Measurements from ENCODE around the gene GPC5.

DNA sequence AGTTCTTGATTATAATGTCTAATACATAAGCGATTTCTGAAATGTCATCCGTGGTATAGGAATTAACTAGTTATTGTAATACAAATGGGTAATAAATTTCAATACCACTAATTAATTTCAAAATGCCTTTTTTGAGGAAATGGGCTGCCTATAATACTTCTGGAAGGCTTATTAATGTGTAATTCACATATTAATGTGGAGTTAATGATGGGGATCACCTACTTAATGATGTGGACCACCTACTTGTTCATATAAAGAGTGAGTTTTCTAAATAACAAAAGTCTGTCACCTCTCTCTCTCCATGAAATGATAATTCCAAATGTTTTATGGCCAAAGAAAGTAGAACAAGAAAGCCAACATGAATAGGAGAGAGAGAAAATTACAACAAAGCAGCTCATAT lies 914.4 kb downstream of the GPC5 start:
- TF ChIP-seq, protein P1, sequence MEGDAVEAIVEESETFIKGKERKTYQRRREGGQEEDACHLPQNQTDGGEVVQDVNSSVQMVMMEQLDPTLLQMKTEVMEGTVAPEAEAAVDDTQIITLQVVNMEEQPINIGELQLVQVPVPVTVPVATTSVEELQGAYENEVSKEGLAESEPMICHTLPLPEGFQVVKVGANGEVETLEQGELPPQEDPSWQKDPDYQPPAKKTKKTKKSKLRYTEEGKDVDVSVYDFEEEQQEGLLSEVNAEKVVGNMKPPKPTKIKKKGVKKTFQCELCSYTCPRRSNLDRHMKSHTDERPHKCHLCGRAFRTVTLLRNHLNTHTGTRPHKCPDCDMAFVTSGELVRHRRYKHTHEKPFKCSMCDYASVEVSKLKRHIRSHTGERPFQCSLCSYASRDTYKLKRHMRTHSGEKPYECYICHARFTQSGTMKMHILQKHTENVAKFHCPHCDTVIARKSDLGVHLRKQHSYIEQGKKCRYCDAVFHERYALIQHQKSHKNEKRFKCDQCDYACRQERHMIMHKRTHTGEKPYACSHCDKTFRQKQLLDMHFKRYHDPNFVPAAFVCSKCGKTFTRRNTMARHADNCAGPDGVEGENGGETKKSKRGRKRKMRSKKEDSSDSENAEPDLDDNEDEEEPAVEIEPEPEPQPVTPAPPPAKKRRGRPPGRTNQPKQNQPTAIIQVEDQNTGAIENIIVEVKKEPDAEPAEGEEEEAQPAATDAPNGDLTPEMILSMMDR (IDR thresholded peaks at IDR 0.05): no peak
- no peak for TF ChIP-seq POLR2A (IDR thresholded peaks at IDR 0.05)
